Trophoblast cell (in vitro differentiated cells and primary cell): ENCODE data around the gene TEX101.

ENCODE experiments used
- DNase-seq, 2 donors: peaks; one replicate each; pipeline ENCODE4 v3.0.0-alpha.2; 2016
- H2AFZ ChIP-seq: 2 replicates; pipeline ENCODE4 v1.6.1; 2013; ENCODE audit warnings: low read length, moderate library complexity, mild to moderate bottlenecking; ENCODE audit not compliant: insufficient read depth, poor library complexity
- H2AK5ac ChIP-seq: 2 replicates; pipeline ENCODE4 v1.6.1; 2013; ENCODE audit warnings: mild to moderate bottlenecking, low read length
- H2BK120ac ChIP-seq: 2 replicates; pipeline ENCODE4 v1.6.1; 2013; ENCODE audit warnings: low read length, mild to moderate bottlenecking, moderate library complexity; ENCODE audit not compliant: insufficient read depth, poor library complexity
- H2BK12ac ChIP-seq: 2 replicates; pipeline ENCODE4 v1.6.1; 2013; ENCODE audit warnings: mild to moderate bottlenecking, low read length, moderate library complexity
- H2BK5ac ChIP-seq: 2 replicates; pipeline ENCODE4 v1.6.1; 2013; ENCODE audit warnings: low read length, low read depth, moderate library complexity, mild to moderate bottlenecking; ENCODE audit not compliant: poor library complexity
- H3K14ac ChIP-seq: 2 replicates; pipeline ENCODE4 v1.6.1; 2013; ENCODE audit warnings: mild to moderate bottlenecking, low read length
- H3K18ac ChIP-seq: 2 replicates; pipeline ENCODE4 v1.6.1; 2013; ENCODE audit warnings: mild to moderate bottlenecking, low read length
- H3K23ac ChIP-seq: 2 replicates; pipeline ENCODE4 v1.6.1; 2013; ENCODE audit warnings: low read length
- H3K27ac ChIP-seq: 2 replicates; pipeline ENCODE4 v1.5.1; 2013; ENCODE audit warnings: low read depth, mild to moderate bottlenecking, inconsistent platforms, low read length, moderate library complexity
- H3K27me3 ChIP-seq: 2 replicates; pipeline ENCODE4 v1.6.1; 2013; ENCODE audit warnings: inconsistent platforms, mild to moderate bottlenecking, low read length, moderate library complexity; ENCODE audit not compliant: insufficient read depth
- H3K36me3 ChIP-seq, 2 experiments: 1 replicate in 1 of 2; 2 replicates in 1 of 2; pipeline ENCODE4 v1.6.1; 2013; ENCODE audit warnings: low read length in 2 of 2, mild to moderate bottlenecking in 2 of 2, moderate library complexity in 1 of 2; ENCODE audit not compliant: insufficient read depth in 2 of 2, control insufficient read depth in 1 of 2
- H3K4ac ChIP-seq: 2 replicates; pipeline ENCODE4 v1.6.1; 2013; ENCODE audit warnings: low read depth, mild to moderate bottlenecking, low read length, moderate library complexity
- H3K4me1 ChIP-seq, 2 experiments: 1 replicate in 1 of 2; 2 replicates in 1 of 2; pipeline ENCODE4 v1.6.1; 2013; ENCODE audit warnings: low read length in 2 of 2, mild to moderate bottlenecking in 2 of 2, moderate library complexity in 1 of 2; ENCODE audit not compliant: insufficient read depth in 2 of 2, control insufficient read depth in 1 of 2
- H3K4me2 ChIP-seq: 2 replicates; pipeline ENCODE4 v1.6.1; 2013; ENCODE audit warnings: inconsistent platforms, mild to moderate bottlenecking, low read length, moderate library complexity
- H3K4me3 ChIP-seq: 2 replicates; pipeline ENCODE4 v1.5.1; 2013; ENCODE audit warnings: mild to moderate bottlenecking, low read depth, low read length, inconsistent platforms
- H3K79me1 ChIP-seq: one replicate; pipeline ENCODE4 v1.6.1; 2013; ENCODE audit warnings: low read length
- H3K79me2 ChIP-seq: 2 replicates; pipeline ENCODE4 v1.6.1; 2013; ENCODE audit warnings: low read length, mild to moderate bottlenecking; ENCODE audit not compliant: control insufficient read depth, insufficient read depth, poor library complexity
- H3K9ac ChIP-seq: 2 replicates; pipeline ENCODE4 v1.6.1; 2013; ENCODE audit warnings: mild to moderate bottlenecking, low read length
- H3K9me3 ChIP-seq: 2 replicates; pipeline ENCODE4 v1.6.1; 2013; ENCODE audit warnings: low read depth, mild to moderate bottlenecking, control low read depth, inconsistent platforms, low read length; ENCODE audit not compliant: insufficient read depth
- H4K12ac ChIP-seq: 2 replicates; pipeline ENCODE4 v1.6.1; 2013; ENCODE audit warnings: low read depth, mild to moderate bottlenecking, low read length, moderate library complexity
- H4K8ac ChIP-seq: 2 replicates; pipeline ENCODE4 v1.6.1; 2013; ENCODE audit warnings: low read depth, mild to moderate bottlenecking, low read length, moderate library complexity
- H4K91ac ChIP-seq: one replicate; pipeline ENCODE4 v1.6.1; 2013; ENCODE audit warnings: low read depth, mild to moderate bottlenecking, low read length, moderate library complexity
- WGBS: extraction: QIAGEN DNeasy Blood & Tissue Kit; methylation state at CpG from one replicate; pipeline ENCODE4 v1.1.7; 2013; ENCODE audit warnings: missing lambda C conversion rate; ENCODE audit not compliant: insufficient read length, insufficient coverage; ENCODE audit errors: extremely low coverage; 5-methylcytosine and 5-hydroxymethylcytosine counted together

TEX101 gene

GRCh38 chr19:43406297-43406696, 8.4 kb upstream of the TEX101 start:
- H4K91ac ChIP-seq = no peak overlapping the region
- DNase-seq = no peak
- no peak overlapping the region for H2BK12ac ChIP-seq
- no peak overlapping the region for H4K8ac ChIP-seq
- no peak overlapping the region for H3K14ac ChIP-seq
- no peak overlapping the region for H3K18ac ChIP-seq
- H3K79me1 ChIP-seq = no peaks in the 10 kb centered on the region
- H4K12ac ChIP-seq = no peak overlapping the region
- no peaks in the 10 kb centered on the region for H3K36me3 ChIP-seq
- no peaks in the 10 kb centered on the region for H3K27me3 ChIP-seq
- no CpG with 5 or more reads among the region's 24 CpGs for WGBS
- H3K4me2 ChIP-seq = no peak overlapping the region
- no peak overlapping the region for H3K27ac ChIP-seq
- H3K4ac ChIP-seq = no peak overlapping the region
- H3K79me2 ChIP-seq = no peaks in the 10 kb centered on the region
- H2BK5ac ChIP-seq = no peak overlapping the region
- H3K23ac ChIP-seq = no peak overlapping the region
- no peak overlapping the region for H3K9ac ChIP-seq
- H3K4me3 ChIP-seq = no peak overlapping the region
- H3K9me3 ChIP-seq = peaks cover 3% of the 10 kb centered on the region
- no peak overlapping the region for H2AFZ ChIP-seq
- H2AK5ac ChIP-seq = no peak overlapping the region
- H3K4me1 ChIP-seq = no peaks in the 10 kb centered on the region
- H2BK120ac ChIP-seq = no peak overlapping the region

GRCh38 chr19:43407416-43408005, 7.2 kb upstream of the TEX101 start:
- H3K4me1 ChIP-seq = no peaks in the 10 kb centered on the region
- no peaks in the 10 kb centered on the region for H3K27me3 ChIP-seq
- no CpG with 5 or more reads among the region's 22 CpGs for WGBS
- H3K18ac ChIP-seq = no peak overlapping the region
- no peak overlapping the region for H3K27ac ChIP-seq
- no peak overlapping the region for H3K4me2 ChIP-seq
- H4K8ac ChIP-seq = no peak overlapping the region
- H3K4me3 ChIP-seq = peak overlapping the region; percentile 28
- H3K4ac ChIP-seq = no peak overlapping the region
- H3K9me3 ChIP-seq = peaks cover 6% of the 10 kb centered on the region
- H4K91ac ChIP-seq = no peak overlapping the region
- no peak overlapping the region for H2AK5ac ChIP-seq
- no peaks in the 10 kb centered on the region for H3K36me3 ChIP-seq
- H4K12ac ChIP-seq = no peak overlapping the region
- no peak overlapping the region for H2BK120ac ChIP-seq
- no peak for DNase-seq
- H2AFZ ChIP-seq = no peak overlapping the region
- H2BK12ac ChIP-seq = no peak overlapping the region
- no peak overlapping the region for H2BK5ac ChIP-seq
- no peaks in the 10 kb centered on the region for H3K79me1 ChIP-seq
- H3K79me2 ChIP-seq = no peaks in the 10 kb centered on the region
- no peak overlapping the region for H3K14ac ChIP-seq
- H3K23ac ChIP-seq = no peak overlapping the region
- H3K9ac ChIP-seq = no peak overlapping the region

GRCh38 chr19:43408043-43408442, 6.6 kb upstream of the TEX101 start:
- no peak overlapping the region for H4K12ac ChIP-seq
- H3K79me1 ChIP-seq = no peaks in the 10 kb centered on the region
- no peak overlapping the region for H3K4me2 ChIP-seq
- H2AK5ac ChIP-seq = no peak overlapping the region
- H3K4me3 ChIP-seq = no peak overlapping the region
- H2AFZ ChIP-seq = no peak overlapping the region
- peaks cover 7% of the 10 kb centered on the region for H3K9me3 ChIP-seq
- no peaks in the 10 kb centered on the region for H3K27me3 ChIP-seq
- H3K9ac ChIP-seq = no peak overlapping the region
- H4K91ac ChIP-seq = no peak overlapping the region
- H2BK5ac ChIP-seq = no peak overlapping the region
- no peak overlapping the region for H3K14ac ChIP-seq
- no peak overlapping the region for H3K18ac ChIP-seq
- no peak overlapping the region for H3K23ac ChIP-seq
- H3K4ac ChIP-seq = no peak overlapping the region
- no CpG with 5 or more reads among the region's 34 CpGs for WGBS
- no peaks in the 10 kb centered on the region for H3K79me2 ChIP-seq
- no peak overlapping the region for H3K27ac ChIP-seq
- no peaks in the 10 kb centered on the region for H3K4me1 ChIP-seq
- H2BK12ac ChIP-seq = no peak overlapping the region
- no peak overlapping the region for H4K8ac ChIP-seq
- H2BK120ac ChIP-seq = no peak overlapping the region
- H3K36me3 ChIP-seq = no peaks in the 10 kb centered on the region
- peak in 1 of 2 donors; percentile 53 for DNase-seq

GRCh38 chr19:43409415-43409814, 5.3 kb upstream of the TEX101 start:
- DNase-seq = no peak
- no peak overlapping the region for H3K23ac ChIP-seq
- no peak overlapping the region for H2BK5ac ChIP-seq
- H3K36me3 ChIP-seq = no peaks in the 10 kb centered on the region
- no peak overlapping the region for H3K4me2 ChIP-seq
- no peaks in the 10 kb centered on the region for H3K4me1 ChIP-seq
- H3K18ac ChIP-seq = no peak overlapping the region
- no peak overlapping the region for H4K8ac ChIP-seq
- H4K91ac ChIP-seq = no peak overlapping the region
- H2AK5ac ChIP-seq = no peak overlapping the region
- H3K14ac ChIP-seq = no peak overlapping the region
- no peaks in the 10 kb centered on the region for H3K79me1 ChIP-seq
- H3K4ac ChIP-seq = no peak overlapping the region
- H3K9me3 ChIP-seq = peaks cover 11% of the 10 kb centered on the region
- no peak overlapping the region for H2AFZ ChIP-seq
- H3K27ac ChIP-seq = no peak overlapping the region
- no peaks in the 10 kb centered on the region for H3K79me2 ChIP-seq
- H3K27me3 ChIP-seq = no peaks in the 10 kb centered on the region
- no peak overlapping the region for H4K12ac ChIP-seq
- WGBS = no CpG with 5 or more reads among the region's 1 CpG
- H3K4me3 ChIP-seq = no peak overlapping the region
- H2BK120ac ChIP-seq = no peak overlapping the region
- H3K9ac ChIP-seq = no peak overlapping the region
- H2BK12ac ChIP-seq = no peak overlapping the region
